ENCODE measurements around the gene TBC1D4.

The TBC1D4 gene

DNA sequence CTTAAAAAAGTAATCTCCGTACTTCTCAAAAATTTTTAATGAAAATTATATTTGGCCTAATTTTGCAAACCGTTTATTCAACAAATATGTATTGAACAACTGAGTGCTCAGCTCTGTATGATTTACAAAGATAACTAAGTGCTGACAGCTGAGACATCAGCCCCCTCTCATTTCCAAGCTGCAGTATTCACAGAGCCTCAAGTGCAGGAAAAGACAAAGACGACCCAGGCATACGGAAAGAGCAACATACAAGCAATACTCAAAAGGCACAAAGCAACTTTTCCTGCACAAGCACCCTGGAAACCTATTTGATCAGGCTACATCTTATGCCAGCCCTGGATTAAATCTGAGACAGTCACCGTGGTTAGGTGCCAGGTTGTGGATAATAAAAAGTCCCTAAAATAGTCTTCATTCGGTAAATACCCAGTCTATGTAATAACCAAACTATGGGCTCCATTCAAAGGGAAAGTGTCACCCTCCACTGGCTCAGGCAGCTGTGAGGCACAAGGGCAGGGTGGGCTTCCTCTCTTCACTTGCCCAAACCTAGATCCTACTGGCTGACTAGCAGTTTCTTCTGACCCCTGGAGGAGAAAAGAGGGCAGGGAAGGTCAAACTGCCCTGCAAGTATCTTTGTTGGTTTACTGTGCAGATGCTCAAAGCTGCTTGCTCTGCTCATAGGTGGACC lies 65.5 kb downstream of the TBC1D4 start:
- DNase-seq: no peak

DNA sequence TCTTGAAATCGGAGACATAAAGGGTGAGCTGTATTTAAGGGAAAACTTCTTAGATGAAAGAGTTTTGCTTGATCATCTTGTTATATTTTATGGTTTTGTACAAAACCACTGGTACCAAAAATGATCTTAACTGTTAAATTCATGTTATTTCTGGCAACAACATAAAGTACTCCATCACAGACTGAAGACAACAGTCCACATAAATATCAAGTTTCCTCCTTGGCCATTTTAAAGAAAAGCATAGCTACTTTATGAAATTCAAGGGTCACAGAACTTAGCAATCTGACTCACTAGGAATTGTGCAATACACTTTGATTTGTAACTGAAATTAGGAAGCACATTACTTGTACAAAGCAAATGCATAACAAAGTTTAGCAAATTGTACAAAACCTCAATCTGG lies 66.3 kb downstream of the TBC1D4 start:
- no peak for DNase-seq

- DNase-seq: no peak
Observed at GRCh38 chr13:75415171-75415570, 66.8 kb downstream of the TBC1D4 start.

- no peak for DNase-seq
Observed at GRCh38 chr13:75414036-75414827, 67.7 kb downstream of the TBC1D4 start.

- DNase-seq: no peak
Observed at GRCh38 chr13:75411924-75412537, 69.9 kb downstream of the TBC1D4 start.

- DNase-seq: no peak
Observed at GRCh38 chr13:75410207-75410606, 71.8 kb downstream of the TBC1D4 start.

DNA sequence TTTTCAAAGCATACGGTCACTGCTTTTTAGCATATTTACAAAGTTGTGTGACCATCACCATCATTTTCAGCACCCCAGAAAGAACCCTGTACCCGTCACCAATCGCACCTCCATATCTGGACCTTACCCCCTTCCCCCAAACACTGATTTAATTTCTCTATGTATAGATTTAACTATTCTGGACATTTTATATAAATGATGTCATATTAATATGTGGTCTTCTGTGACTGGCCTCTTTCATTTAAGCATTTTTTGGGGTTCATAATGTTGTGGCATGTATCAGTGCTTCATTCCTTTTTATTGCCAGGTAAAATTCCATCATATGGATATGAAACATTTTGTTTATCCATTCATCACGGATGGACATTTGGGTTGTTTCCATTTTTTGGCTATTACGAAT lies 74.0 kb downstream of the TBC1D4 start:
- DNase-seq: no peak

GRCh38 chr13:75407473-75407872 lies 74.5 kb downstream of the TBC1D4 start:
- no peak for DNase-seq

DNA sequence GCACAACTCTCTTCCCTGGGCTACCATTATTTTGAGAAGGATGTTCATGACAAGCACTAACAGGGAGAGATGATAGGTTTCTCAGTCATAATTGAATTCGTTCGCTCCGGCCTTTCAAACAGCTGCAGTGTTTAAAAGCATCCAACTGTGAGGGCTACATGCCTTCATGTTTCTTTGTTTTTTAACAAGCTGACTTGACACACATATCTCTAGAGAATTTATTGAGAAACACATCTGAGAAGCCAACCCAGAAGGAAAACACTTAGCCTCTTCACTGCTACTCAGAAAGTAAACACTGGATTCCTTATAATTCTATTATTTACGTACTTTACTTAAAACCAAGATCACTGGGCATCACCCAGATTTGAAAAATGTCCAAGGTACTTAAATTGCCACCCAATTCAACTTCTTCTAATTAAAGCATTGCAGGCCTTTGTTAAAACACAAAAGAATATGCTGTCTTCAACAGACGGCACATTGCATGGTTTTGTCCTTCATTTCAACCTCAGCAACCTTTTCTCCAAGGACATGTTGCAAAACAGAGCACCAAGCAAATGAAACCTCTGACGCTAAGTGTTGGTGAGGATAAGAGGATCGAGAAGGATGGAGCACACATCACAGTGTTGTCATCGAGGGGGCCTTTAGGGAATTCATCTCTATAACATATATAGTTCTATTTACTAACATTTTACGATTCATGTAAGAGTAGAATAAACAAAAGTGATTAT lies 75.8 kb downstream of the TBC1D4 start:
- no peak for DNase-seq

- no peak for DNase-seq
Observed at GRCh38 chr13:75404726-75405125, 77.2 kb downstream of the TBC1D4 start.

DNA sequence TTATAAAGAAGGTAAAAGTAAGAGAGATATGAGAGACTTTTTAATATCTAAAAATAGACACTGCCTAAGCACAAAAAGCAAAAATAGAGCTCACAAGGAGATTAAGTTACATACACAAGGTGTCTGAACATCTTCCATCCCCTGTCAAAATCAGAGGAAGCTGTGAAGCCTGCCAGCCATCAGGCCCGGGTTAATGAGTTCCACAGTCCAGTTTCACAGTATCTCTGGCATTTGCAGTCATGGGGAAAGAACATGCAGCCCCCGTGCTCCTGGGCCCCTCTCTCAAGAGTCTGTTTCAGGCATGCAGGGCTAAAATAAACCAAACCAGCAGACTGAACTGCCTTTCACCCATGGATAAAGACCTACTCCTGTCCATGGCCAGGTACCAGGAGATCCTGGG lies 79.2 kb downstream of the TBC1D4 start:
- no peak for DNase-seq

- no peak for DNase-seq
Observed at GRCh38 chr13:75400775-75401174, 81.2 kb downstream of the TBC1D4 start.

DNA sequence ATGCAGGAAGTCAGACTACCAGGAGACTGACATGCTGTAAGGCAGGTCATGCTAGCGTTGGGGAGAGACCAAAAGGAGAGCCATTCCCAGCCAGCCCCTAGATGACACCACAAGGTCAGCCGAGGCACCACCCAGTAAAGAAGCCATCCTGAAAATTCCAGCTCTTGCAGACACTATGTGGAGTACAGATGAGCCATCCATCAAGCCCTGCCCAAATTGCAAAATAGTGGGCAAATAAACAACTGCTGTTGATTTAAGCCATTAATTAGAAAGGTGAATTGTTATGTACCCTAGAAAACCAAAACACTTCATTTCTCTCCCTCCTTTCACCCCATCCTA lies 82.1 kb downstream of the TBC1D4 start:
- no peak for DNase-seq

DNA sequence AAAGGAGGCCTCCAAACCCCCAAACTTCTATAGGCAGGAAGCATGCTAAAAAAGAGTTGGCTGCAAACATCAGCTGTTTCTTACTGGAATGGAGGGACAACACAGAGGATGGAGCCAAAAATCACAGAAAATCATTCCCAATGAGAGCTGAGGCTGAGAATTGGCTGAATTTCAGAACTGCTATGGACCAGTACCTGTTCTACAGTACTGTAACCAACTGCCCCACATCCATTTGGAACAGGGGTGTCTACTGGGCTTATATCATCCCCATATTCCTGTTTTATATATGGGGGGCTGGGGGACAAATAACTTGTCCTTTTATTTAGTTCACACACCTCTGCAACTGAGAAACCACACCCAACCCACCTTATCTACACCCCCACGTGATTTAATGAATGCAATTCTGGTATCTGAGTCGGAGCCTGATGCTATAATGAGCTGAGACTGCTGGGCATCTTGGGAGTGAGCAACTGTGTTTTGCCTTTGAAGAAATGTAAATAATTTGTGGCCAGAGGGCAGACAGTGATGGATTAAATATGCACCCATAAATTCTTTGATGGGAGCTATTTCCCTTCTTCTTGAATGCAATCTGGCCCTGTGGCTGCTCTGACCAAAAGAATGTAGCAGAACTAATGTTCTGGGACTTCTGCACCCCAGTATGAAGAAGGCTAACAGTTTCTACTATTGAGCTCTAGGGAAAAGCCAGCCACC lies 82.6 kb downstream of the TBC1D4 start:
- no peak for DNase-seq

DNA sequence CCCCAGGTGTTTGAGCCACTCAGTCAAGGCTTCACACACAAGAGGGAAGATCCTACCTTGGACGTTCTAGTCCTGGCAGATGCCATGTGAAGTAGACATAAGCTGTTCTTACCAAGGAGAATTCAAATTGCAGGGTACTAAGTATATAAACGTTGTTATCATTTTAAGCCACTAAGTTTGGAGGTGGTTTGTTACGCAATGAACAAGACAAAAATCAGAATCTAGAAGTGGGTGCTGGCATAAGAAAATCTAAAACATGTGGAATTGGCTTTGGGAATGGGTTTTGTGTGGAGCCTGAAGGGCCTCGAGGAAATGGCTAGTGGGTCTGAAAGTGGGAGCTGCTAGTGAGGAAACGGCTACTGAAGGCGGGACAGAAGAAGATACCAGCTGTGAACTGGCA lies 83.9 kb downstream of the TBC1D4 start:
- no peak for DNase-seq

DNA sequence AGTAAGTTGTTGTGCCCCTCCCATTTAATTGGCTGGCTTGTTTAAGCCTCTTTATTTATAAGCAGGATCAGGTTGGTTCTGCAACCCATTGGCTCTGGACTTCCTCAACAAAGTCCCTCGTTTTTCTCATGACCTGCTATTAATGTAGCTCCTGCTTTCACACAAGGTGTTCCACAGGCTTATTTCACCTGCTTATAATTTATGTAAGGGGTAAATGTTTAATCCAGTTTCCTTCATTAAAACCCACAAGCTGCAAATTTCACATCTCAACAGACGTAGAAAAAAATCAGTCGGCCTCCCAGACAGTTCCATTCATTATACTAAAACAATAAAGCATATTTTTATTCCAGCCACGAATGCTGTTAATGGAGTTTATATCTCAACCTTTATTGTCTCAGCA lies 86.1 kb downstream of the TBC1D4 start:
- DNase-seq: no peak

GRCh38 chr13:75395066-75395465 lies 86.9 kb downstream of the TBC1D4 start:
- no peak for DNase-seq

GRCh38 chr13:75393839-75394520 lies 88.0 kb downstream of the TBC1D4 start:
- DNase-seq: no peak

GRCh38 chr13:75391432-75392100 lies 90.4 kb downstream of the TBC1D4 start:
- DNase-seq: no peak

- DNase-seq: no peak
Observed at GRCh38 chr13:75390229-75390628, 91.7 kb downstream of the TBC1D4 start.

GRCh38 chr13:75385708-75386083 lies 96.3 kb downstream of the TBC1D4 start:
- no peak for DNase-seq

All from CD4-positive, alpha-beta T cell treated with Interleukin-4 for 1 hour (primary cell).